ENCODE results near the gene CACNA2D3.

The CACNA2D3 gene

GRCh38 chr3:54797111-54797510, 674.8 kb downstream of the CACNA2D3 start:
- no peak for DNase-seq (ENCODE audit: low read depth in 3 of 3)

GRCh38 chr3:54800478-54800877, 678.1 kb downstream of the CACNA2D3 start:
- DNase-seq (ENCODE audit: low read depth in 3 of 3): no peak

- DNase-seq (ENCODE audit: low read depth in 3 of 3): no peak
Observed at GRCh38 chr3:54801977-54802376, 679.6 kb downstream of the CACNA2D3 start.

GRCh38 chr3:54810401-54810800, 688.0 kb downstream of the CACNA2D3 start:
- DNase-seq (ENCODE audit: low read depth in 3 of 3): no peak

- DNase-seq (ENCODE audit: low read depth in 3 of 3): no peak
Observed at GRCh38 chr3:54814224-54814623, 691.9 kb downstream of the CACNA2D3 start.

- no peak for DNase-seq (ENCODE audit: low read depth in 3 of 3)
Observed at GRCh38 chr3:54817628-54818027, 695.3 kb downstream of the CACNA2D3 start.

GRCh38 chr3:54818486-54818885, 696.1 kb downstream of the CACNA2D3 start:
- no peak for DNase-seq (ENCODE audit: low read depth in 3 of 3)

GRCh38 chr3:54818942-54819341, 696.6 kb downstream of the CACNA2D3 start:
- DNase-seq (ENCODE audit: low read depth in 3 of 3): no peak

- DNase-seq (ENCODE audit: low read depth in 3 of 3): no peak
Observed at GRCh38 chr3:54819946-54820345, 697.6 kb downstream of the CACNA2D3 start.

- no peak for DNase-seq (ENCODE audit: low read depth in 3 of 3)
Observed at GRCh38 chr3:54822206-54822605, 699.9 kb downstream of the CACNA2D3 start.

GRCh38 chr3:54826251-54826691, 703.9 kb downstream of the CACNA2D3 start:
- DNase-seq (ENCODE audit: low read depth in 3 of 3): no peak

GRCh38 chr3:54827056-54827687, 704.8 kb downstream of the CACNA2D3 start:
- no peak for DNase-seq (ENCODE audit: low read depth in 3 of 3)

GRCh38 chr3:54827776-54828175, 705.4 kb downstream of the CACNA2D3 start:
- DNase-seq (ENCODE audit: low read depth in 3 of 3): no peak

- peak in 1 of 3 experiments; percentile 1 for DNase-seq (ENCODE audit: low read depth in 3 of 3)
Observed at GRCh38 chr3:54830658-54831057, 708.3 kb downstream of the CACNA2D3 start.

GRCh38 chr3:54831112-54831511, 708.8 kb downstream of the CACNA2D3 start:
- DNase-seq (ENCODE audit: low read depth in 3 of 3): no peak

- no peak for DNase-seq (ENCODE audit: low read depth in 3 of 3)
Observed at GRCh38 chr3:54832876-54833275, 710.5 kb downstream of the CACNA2D3 start.

GRCh38 chr3:54835701-54836100, 713.3 kb downstream of the CACNA2D3 start:
- DNase-seq (ENCODE audit: low read depth in 3 of 3): no peak

- no peak for DNase-seq (ENCODE audit: low read depth in 3 of 3)
Observed at GRCh38 chr3:54836871-54837270, 714.5 kb downstream of the CACNA2D3 start.

- no peak for DNase-seq (ENCODE audit: low read depth in 3 of 3)
Observed at GRCh38 chr3:54837964-54838363, 715.6 kb downstream of the CACNA2D3 start.

GRCh38 chr3:54841471-54841870, 719.1 kb downstream of the CACNA2D3 start:
- DNase-seq (ENCODE audit: low read depth in 3 of 3): no peak

- DNase-seq (ENCODE audit: low read depth in 3 of 3): no peak
Observed at GRCh38 chr3:54843352-54843751, 721.0 kb downstream of the CACNA2D3 start.

GRCh38 chr3:54844211-54844610, 721.9 kb downstream of the CACNA2D3 start:
- DNase-seq (ENCODE audit: low read depth in 3 of 3): no peak

- no peak for DNase-seq (ENCODE audit: low read depth in 3 of 3)
Observed at GRCh38 chr3:54845011-54845410, 722.7 kb downstream of the CACNA2D3 start.

- no peak for DNase-seq (ENCODE audit: low read depth in 3 of 3)
Observed at GRCh38 chr3:54845551-54845950, 723.2 kb downstream of the CACNA2D3 start.
